RPMI8226 (cell line): Measurements from ENCODE around the gene BLVRB.

Source experiments
- DNase-seq: peaks from one replicate; pipeline ENCODE4 v3.0.0-alpha.2; 2015

The BLVRB gene

GRCh38 chr19:40398417-40399131, 67.0 kb downstream of the BLVRB start:
- DNase-seq, result no peak
